Jurkat, Clone E6-1 (cell line): ENCODE measurements around the gene LTB4R.

ENCODE experiments used
- DNase-seq: peaks from one replicate; pipeline ENCODE4 v3.0.0-alpha.2; 2011; ENCODE audit warnings: low read depth, low spot score
- H3K4me3 ChIP-seq: 2 replicates; pipeline ENCODE4 v1.5.1; 2011; ENCODE audit warnings: mild to moderate bottlenecking, low read length, control low read depth, moderate library complexity

LTB4R gene

GRCh38 chr14:24277071-24277470 lies 34.2 kb upstream of the LTB4R start:
- H3K4me3 ChIP-seq = no peak overlapping the region
- DNase-seq = no peak

- DNase-seq = no peak
- no peak overlapping the region for H3K4me3 ChIP-seq
These were observed 33.5 kb upstream of the LTB4R start for GRCh38 chr14:24277606-24278321.

GRCh38 chr14:24278424-24278823 lies 32.9 kb upstream of the LTB4R start:
- no peak for DNase-seq
- no peak overlapping the region for H3K4me3 ChIP-seq

GRCh38 chr14:24279301-24280186 lies 31.8 kb upstream of the LTB4R start:
- no peak for DNase-seq
- H3K4me3 ChIP-seq = no peak overlapping the region

- no peak overlapping the region for H3K4me3 ChIP-seq
- no peak for DNase-seq
These were observed 30.4 kb upstream of the LTB4R start for GRCh38 chr14:24280797-24281460.

- DNase-seq = no peak
- H3K4me3 ChIP-seq = no peak overlapping the region
These were observed 29.7 kb upstream of the LTB4R start for GRCh38 chr14:24281636-24282035.

- DNase-seq = no peak
- H3K4me3 ChIP-seq = no peak overlapping the region
These were observed 28.6 kb upstream of the LTB4R start for GRCh38 chr14:24282736-24283135.

GRCh38 chr14:24283796-24284460 lies 27.4 kb upstream of the LTB4R start:
- DNase-seq = no peak

GRCh38 chr14:24284501-24285035 lies 26.7 kb upstream of the LTB4R start:
- H3K4me3 ChIP-seq = no peak overlapping the region
- no peak for DNase-seq

More at GRCh38 chr14:24283796-24284460, 27.4 kb upstream of the LTB4R start:
- H3K4me3 ChIP-seq = no peak overlapping the region

GRCh38 chr14:24285351-24285750 lies 26.0 kb upstream of the LTB4R start:
- no peak overlapping the region for H3K4me3 ChIP-seq
- DNase-seq = no peak

- DNase-seq = no peak
These were observed 24.3 kb upstream of the LTB4R start for GRCh38 chr14:24286996-24287395.

GRCh38 chr14:24289649-24290280 lies 21.5 kb upstream of the LTB4R start:
- no peak overlapping the region for H3K4me3 ChIP-seq
- no peak for DNase-seq

More at GRCh38 chr14:24286996-24287395, 24.3 kb upstream of the LTB4R start:
- H3K4me3 ChIP-seq = no peak overlapping the region

GRCh38 chr14:24290746-24291145 lies 20.6 kb upstream of the LTB4R start:
- H3K4me3 ChIP-seq = no peak overlapping the region
- DNase-seq = no peak

- no peak for DNase-seq
These were observed 19.7 kb upstream of the LTB4R start for GRCh38 chr14:24291446-24292117.

GRCh38 chr14:24292118-24292807 lies 19.0 kb upstream of the LTB4R start:
- H3K4me3 ChIP-seq = no peak overlapping the region
- no peak for DNase-seq

More at GRCh38 chr14:24291446-24292117, 19.7 kb upstream of the LTB4R start:
- H3K4me3 ChIP-seq = no peak overlapping the region

- DNase-seq = no peak
These were observed 17.8 kb upstream of the LTB4R start for GRCh38 chr14:24293525-24293924.

GRCh38 chr14:24296341-24297157 lies 14.8 kb upstream of the LTB4R start:
- DNase-seq = peak; percentile 69
- no peak overlapping the region for H3K4me3 ChIP-seq

More at GRCh38 chr14:24293525-24293924, 17.8 kb upstream of the LTB4R start:
- no peak overlapping the region for H3K4me3 ChIP-seq
